GM21723 (cell line): Measurements from ENCODE around the gene DEUP1.

Experiments
- ATAC-seq: cut with Tn5 transposase; IDR thresholded peaks from one replicate; pipeline ENCODE4 v1.9.1; 2021; ENCODE audit warnings: mild to moderate bottlenecking, moderate library complexity; ENCODE audit not compliant: unreplicated experiment

DEUP1 gene

GRCh38 chr11:93474123-93474522, 143.6 kb downstream of the DEUP1 start:
- ATAC-seq, result no peak

- ATAC-seq, result no peak
Observed at GRCh38 chr11:93476796-93477195, 146.3 kb downstream of the DEUP1 start.

- ATAC-seq, result no peak
Observed at GRCh38 chr11:93477684-93478234, 147.2 kb downstream of the DEUP1 start.

DNA sequence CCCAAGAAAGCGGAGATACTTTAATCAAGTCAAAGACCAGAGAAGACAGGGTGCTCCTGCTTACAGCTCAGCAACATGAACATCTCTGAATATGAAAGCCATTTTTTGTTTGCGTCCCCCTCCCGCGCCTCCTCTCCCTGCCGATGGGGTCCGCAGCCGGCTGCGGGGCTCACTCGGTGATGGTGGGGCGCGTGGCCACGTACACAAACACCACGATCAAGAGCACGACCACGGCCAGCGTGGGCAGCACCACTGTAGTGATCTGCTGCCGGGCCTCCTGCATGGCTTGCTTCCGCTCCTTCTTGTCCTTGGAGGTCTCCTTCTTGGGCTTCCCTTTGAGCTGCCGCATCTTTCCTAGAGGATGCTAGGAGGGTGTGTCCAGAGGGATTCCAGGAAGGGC, 148.3 kb downstream of the DEUP1 start:
- ATAC-seq, result no peak

- ATAC-seq, result no peak
Observed at GRCh38 chr11:93480256-93480655, 149.7 kb downstream of the DEUP1 start.

- no peak for ATAC-seq
Observed at GRCh38 chr11:93480756-93481155, 150.2 kb downstream of the DEUP1 start.

DNA sequence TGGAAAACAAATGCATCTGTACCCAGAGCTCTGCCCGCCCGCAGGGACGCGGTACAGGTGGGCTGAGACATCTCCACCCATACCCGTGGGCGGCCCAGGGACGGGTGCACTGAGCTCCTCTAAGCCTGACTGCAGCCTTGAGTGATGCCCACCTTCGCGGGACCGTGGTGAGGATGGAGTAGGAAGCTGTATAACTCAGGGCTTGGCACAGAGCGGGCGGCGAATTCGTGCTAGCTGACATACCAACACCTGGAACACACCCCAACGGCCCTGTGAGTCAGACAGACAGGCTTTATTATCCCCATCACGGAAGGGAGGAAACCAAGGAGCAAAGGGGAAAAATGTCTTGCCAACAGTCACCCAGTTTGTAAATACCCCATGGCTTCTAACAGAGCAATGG, 150.7 kb downstream of the DEUP1 start:
- no peak for ATAC-seq

- ATAC-seq, result no peak
Observed at GRCh38 chr11:93481696-93482095, 151.2 kb downstream of the DEUP1 start.

DNA sequence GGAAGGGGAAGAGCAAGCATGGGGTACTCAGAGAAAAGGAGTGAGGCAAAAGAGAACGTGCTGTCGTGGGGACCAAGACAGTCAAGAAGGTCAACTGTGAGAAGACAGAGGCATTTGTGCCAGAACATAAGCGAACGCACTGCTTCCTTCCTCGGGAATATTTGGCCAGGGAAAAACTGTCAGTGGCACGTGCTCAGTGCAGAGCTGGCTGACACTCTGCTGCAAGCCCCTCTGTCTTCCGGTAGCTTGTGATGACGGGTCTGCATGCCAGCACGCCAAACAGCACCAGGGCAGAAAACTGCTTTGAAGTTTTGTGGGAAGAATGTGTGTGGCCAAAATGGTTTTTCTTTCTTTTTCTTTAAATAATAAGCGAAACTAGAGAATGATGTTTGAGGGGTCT, 152.0 kb downstream of the DEUP1 start:
- no peak for ATAC-seq

GRCh38 chr11:93484716-93485115, 154.2 kb downstream of the DEUP1 start:
- no peak for ATAC-seq

GRCh38 chr11:93485983-93486382, 155.4 kb downstream of the DEUP1 start:
- no peak for ATAC-seq

GRCh38 chr11:93487032-93487483, 156.5 kb downstream of the DEUP1 start:
- no peak for ATAC-seq
